Parathyroid adenoma (tissue), 2 donors: Measurements from ENCODE around the gene C17orf113.

Experiments
- H2AFZ ChIP-seq: fragments of 300-600 bp; sonication (generic); one replicate; pipeline ENCODE4 v1.7.0; 2017; ENCODE audit warnings: antibody characterized with exemption, mild to moderate bottlenecking
- H3K27ac ChIP-seq: fragments of 300-600 bp; sonication (generic); one replicate; pipeline ENCODE4 v1.7.0; 2017
- H3K27me3 ChIP-seq: fragments of 300-600 bp; sonication (generic); one replicate; pipeline ENCODE4 v1.7.0; 2017; ENCODE audit warnings: low read length; ENCODE audit not compliant: control insufficient read depth, insufficient read depth
- H3K36me3 ChIP-seq: fragments of 300-600 bp; sonication (generic); one replicate; pipeline ENCODE4 v1.7.0; 2017; ENCODE audit warnings: low read length; ENCODE audit not compliant: control insufficient read depth, insufficient read depth
- H3K4me1 ChIP-seq: fragments of 300-600 bp; sonication (generic); one replicate; pipeline ENCODE4 v1.7.0; 2017; ENCODE audit warnings: control low read depth
- H3K4me2 ChIP-seq: fragments of 300-600 bp; sonication (generic); one replicate; pipeline ENCODE4 v1.7.0; 2017; ENCODE audit warnings: low read length
- H3K4me3 ChIP-seq: fragments of 300-600 bp; sonication (generic); one replicate; pipeline ENCODE4 v1.7.0; 2017; ENCODE audit warnings: low read depth, low read length
- H3K79me2 ChIP-seq: fragments of 300-600 bp; sonication (generic); one replicate; pipeline ENCODE4 v1.7.0; 2017; ENCODE audit warnings: control low read depth
- H3K9ac ChIP-seq: fragments of 300-600 bp; sonication (generic); one replicate; pipeline ENCODE4 v1.7.0; 2017; ENCODE audit warnings: mild to moderate bottlenecking
- H3K9me3 ChIP-seq: fragments of 300-600 bp; sonication (generic); one replicate; pipeline ENCODE4 v1.7.0; 2017; ENCODE audit warnings: low read length; ENCODE audit not compliant: control insufficient read depth
- CTCF ChIP-seq: fragments of 300-600 bp; sonication (generic); IDR thresholded peaks from one replicate; pipeline ENCODE4 v1.7.0; 2017; ENCODE audit warnings: antibody characterized with exemption, mild to moderate bottlenecking
- donor health status: primary hyperparathyroidism.

C17orf113 gene

GRCh38 chr17:41989702-41990419 lies 60.5 kb downstream of the C17orf113 start:
- Histone ChIP-seq H3K79me2 (no peaks in the 10 kb centered on the region), H3K9me3 (no peaks in the 10 kb centered on the region), H2AFZ (no peak overlapping the region), H3K4me2 (no peak overlapping the region), H3K27ac (no peak overlapping the region), H3K36me3 (no peaks in the 10 kb centered on the region), H3K4me1 (no peaks in the 10 kb centered on the region), H3K4me3 (no peak overlapping the region), H3K27me3 (no peaks in the 10 kb centered on the region), H3K9ac (no peak overlapping the region)
- TF ChIP-seq CTCF, result no peak

GRCh38 chr17:41988418-41988817 lies 62.0 kb downstream of the C17orf113 start:
- no peak for TF ChIP-seq CTCF
- Histone ChIP-seq H3K9ac (no peak overlapping the region), H3K27ac (no peak overlapping the region), H3K4me3 (no peak overlapping the region), H3K36me3 (no peaks in the 10 kb centered on the region), H3K4me1 (no peaks in the 10 kb centered on the region), H2AFZ (no peak overlapping the region), H3K79me2 (peaks cover 3% of the 10 kb centered on the region), H3K27me3 (no peaks in the 10 kb centered on the region), H3K4me2 (no peak overlapping the region), H3K9me3 (no peaks in the 10 kb centered on the region)
